ENCODE results near the gene ZNF487. TPM values are rescaled to one million over a fixed set of nuclear protein-coding genes. Genes with fewer than 3 reads are reported as not detected.

ZNF487 gene
- total RNA-seq, 2 donors from 2014 or later, result 8.6 to 19.6 TPM

DNA sequence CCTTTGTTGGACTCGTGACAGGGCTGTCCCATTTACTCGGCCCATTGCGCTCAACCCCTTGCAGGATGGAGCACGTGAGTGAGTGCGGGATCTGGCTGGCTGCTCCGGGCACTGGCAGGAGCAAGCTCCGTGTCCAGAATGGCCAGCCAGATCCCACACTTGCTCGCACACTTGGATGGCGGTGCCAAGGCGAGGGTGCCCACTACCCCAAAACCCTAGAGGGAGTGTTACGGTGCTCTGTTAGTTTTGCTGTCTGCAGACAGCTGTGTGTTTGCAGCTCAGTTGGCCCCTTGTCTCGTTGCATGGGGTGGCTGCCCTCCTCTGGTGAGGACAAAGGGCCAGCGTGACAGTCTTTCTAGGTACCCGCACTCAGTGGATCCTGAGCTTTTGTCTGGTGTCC, 34.2 kb downstream of the ZNF487 start:
- no peaks in the 10 kb centered on the region for H3K9me3 ChIP-seq
- no peaks in the 10 kb centered on the region for H3K4me1 ChIP-seq (ENCODE audit: control insufficient read depth in 1 of 2, low read depth in 2 of 2)
- no peak for ATAC-seq (ENCODE audit: insufficient number of reproducible peaks, low FRiP score, low read depth)
- no peak for DNase-seq (ENCODE audit: low spot score)
- H3K36me3 ChIP-seq, result no peaks in the 10 kb centered on the region
- TF ChIP-seq, protein P1, sequence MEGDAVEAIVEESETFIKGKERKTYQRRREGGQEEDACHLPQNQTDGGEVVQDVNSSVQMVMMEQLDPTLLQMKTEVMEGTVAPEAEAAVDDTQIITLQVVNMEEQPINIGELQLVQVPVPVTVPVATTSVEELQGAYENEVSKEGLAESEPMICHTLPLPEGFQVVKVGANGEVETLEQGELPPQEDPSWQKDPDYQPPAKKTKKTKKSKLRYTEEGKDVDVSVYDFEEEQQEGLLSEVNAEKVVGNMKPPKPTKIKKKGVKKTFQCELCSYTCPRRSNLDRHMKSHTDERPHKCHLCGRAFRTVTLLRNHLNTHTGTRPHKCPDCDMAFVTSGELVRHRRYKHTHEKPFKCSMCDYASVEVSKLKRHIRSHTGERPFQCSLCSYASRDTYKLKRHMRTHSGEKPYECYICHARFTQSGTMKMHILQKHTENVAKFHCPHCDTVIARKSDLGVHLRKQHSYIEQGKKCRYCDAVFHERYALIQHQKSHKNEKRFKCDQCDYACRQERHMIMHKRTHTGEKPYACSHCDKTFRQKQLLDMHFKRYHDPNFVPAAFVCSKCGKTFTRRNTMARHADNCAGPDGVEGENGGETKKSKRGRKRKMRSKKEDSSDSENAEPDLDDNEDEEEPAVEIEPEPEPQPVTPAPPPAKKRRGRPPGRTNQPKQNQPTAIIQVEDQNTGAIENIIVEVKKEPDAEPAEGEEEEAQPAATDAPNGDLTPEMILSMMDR (IDR thresholded peaks at IDR 0.05), result no peak
- no peaks in the 10 kb centered on the region for H3K27me3 ChIP-seq (replicated peaks; ENCODE audit: insufficient read depth)
- H3K27ac ChIP-seq, result no peak overlapping the region
- H3K4me3 ChIP-seq, result no peak overlapping the region

DNA sequence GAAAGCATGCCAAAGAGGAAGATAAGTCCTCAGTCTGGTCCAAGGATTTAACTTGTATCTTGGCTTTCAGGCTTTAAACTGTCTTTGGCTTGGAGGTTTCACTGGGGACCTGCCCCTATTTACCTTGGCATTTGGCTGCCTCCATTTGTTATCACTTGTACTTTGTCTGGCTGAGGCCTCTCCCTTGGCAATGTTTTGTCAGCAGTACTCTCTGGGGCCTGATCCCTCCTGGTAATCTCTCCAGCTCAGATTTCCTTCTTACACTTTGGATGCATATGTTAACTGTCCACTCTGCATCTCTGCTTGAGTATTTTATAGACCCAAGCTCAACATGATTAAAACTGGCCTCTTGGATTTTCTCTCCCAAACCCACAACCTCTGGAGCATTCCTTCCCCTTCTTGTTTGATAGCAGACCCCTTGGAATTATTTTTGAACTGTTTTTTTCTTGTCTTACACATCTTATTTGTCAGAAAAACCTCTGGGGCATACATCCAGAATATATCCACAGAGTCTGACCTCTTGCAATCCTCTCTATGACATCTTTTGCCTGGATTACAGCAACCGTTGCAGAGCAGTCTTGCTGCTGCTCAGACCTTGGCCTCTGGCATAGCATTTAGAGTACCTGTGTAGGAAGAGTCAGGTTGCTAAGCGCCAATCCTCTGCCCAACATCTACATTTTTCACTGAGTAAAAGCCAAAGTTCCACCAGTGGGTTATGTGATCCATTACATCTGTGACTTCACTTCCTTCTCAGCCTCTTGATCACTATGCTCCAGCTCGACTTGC, 35.2 kb downstream of the ZNF487 start:
- ATAC-seq (ENCODE audit: insufficient number of reproducible peaks, low FRiP score, low read depth) (no peak), DNase-seq (ENCODE audit: low spot score) (no peak)
- Histone ChIP-seq H3K9me3 (no peaks in the 10 kb centered on the region), H3K27me3 (replicated peaks; ENCODE audit: insufficient read depth) (no peaks in the 10 kb centered on the region), H3K27ac (no peak overlapping the region), H3K4me1 (ENCODE audit: control insufficient read depth in 1 of 2, low read depth in 2 of 2) (no peaks in the 10 kb centered on the region), H3K36me3 (no peaks in the 10 kb centered on the region), H3K4me3 (no peak overlapping the region)
- TF ChIP-seq, protein P1 (IDR thresholded peaks at IDR 0.05), result no peak

DNA sequence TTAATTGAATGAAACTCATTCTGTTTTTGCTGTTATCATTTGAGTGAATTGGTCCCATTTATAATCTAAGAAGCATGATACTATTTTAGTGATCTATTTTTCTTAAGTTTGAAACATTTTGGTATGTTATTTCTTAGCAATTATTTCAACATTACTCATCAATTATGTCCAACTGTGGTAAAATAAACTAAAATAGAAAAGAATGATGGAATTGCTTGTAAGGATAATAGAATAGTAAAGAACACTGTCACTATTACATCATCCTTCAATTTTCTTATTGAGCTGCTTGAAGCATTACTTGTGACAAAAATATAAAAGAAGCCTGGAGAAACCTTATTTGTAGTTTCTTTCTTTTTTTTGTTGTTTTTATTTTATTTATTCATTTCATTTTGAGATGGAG, 42.4 kb downstream of the ZNF487 start:
- TF ChIP-seq, protein P1 (IDR thresholded peaks at IDR 0.05), result no peak
- H3K9me3 ChIP-seq, result peaks cover 24% of the 10 kb centered on the region
- ATAC-seq (ENCODE audit: insufficient number of reproducible peaks, low FRiP score, low read depth) (no peak), DNase-seq (ENCODE audit: low spot score) (no peak)
- no peak overlapping the region for H3K27ac ChIP-seq
- H3K36me3 ChIP-seq, result peaks cover 9% of the 10 kb centered on the region
- no peaks in the 10 kb centered on the region for H3K4me1 ChIP-seq (ENCODE audit: control insufficient read depth in 1 of 2, low read depth in 2 of 2)
- no peaks in the 10 kb centered on the region for H3K27me3 ChIP-seq (replicated peaks; ENCODE audit: insufficient read depth)
- H3K4me3 ChIP-seq, result no peak overlapping the region

DNA sequence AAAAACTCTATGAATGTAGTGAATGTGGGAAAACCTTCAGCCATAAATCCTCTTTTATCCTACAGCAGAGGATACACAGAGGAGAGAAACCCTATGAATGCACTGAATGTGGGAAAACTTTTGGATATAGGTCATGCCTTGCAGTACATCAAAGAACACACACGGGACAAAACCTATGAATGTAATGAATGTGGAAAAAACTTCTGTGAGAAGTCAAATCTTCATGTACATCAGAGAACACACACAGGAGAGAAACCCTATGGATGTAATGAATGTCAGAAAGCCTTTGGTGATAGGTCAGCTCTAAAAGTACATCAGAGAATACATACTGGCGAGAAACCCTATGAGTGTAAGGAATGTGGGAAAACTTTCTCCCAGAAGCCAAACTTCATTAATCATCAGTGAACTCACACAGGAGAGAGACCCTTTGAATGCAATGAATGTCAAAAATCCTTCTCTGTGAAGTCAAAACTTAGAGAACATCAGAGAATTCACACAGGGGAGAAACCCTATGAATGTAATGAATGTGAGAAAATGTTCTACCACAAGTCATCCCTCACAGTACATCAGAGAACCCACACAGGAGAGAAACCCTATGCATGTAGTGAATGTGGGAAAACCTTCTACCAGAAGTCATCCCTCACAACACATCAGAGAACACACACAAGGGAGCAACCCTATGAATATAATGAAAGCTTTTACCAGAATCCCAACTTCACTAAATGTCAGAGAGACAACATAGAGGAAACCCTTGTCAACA, 45.6 kb downstream of the ZNF487 start:
- H3K9me3 ChIP-seq, result peaks cover 34% of the 10 kb centered on the region
- no peaks in the 10 kb centered on the region for H3K27me3 ChIP-seq (replicated peaks; ENCODE audit: insufficient read depth)
- H3K4me3 ChIP-seq, result no peak overlapping the region
- ATAC-seq (ENCODE audit: insufficient number of reproducible peaks, low FRiP score, low read depth) (no peak), DNase-seq (ENCODE audit: low spot score) (no peak)
- H3K27ac ChIP-seq, result no peak overlapping the region
- peaks cover 9% of the 10 kb centered on the region for H3K36me3 ChIP-seq
- no peaks in the 10 kb centered on the region for H3K4me1 ChIP-seq (ENCODE audit: control insufficient read depth in 1 of 2, low read depth in 2 of 2)
- TF ChIP-seq, protein P1 (IDR thresholded peaks at IDR 0.05), result no peak

DNA sequence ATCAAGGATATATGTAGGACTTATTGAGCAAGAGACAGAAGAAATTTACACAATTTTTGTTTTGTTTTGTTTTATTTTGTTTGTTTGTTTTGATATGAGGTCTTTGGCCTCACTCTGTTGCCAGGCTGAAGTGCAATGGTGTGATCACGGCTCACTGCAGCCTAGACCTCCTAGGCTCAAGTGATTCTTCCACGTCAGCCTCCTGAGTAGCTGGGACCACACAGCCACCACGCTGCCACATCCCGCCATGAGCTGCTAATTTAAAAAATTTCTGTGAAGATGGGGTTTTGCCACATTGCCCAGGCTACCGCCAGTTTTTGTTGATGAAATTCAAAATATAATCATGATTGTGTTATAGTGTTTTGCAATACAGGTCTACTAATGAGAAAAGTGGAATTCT, 54.9 kb downstream of the ZNF487 start:
- no peaks in the 10 kb centered on the region for H3K4me1 ChIP-seq (ENCODE audit: control insufficient read depth in 1 of 2, low read depth in 2 of 2)
- peaks cover 2% of the 10 kb centered on the region for H3K9me3 ChIP-seq
- no peak for ATAC-seq (ENCODE audit: insufficient number of reproducible peaks, low FRiP score, low read depth)
- DNase-seq (ENCODE audit: low spot score), result no peak
- H3K27ac ChIP-seq, result no peak overlapping the region
- TF ChIP-seq, protein P1 (IDR thresholded peaks at IDR 0.05), result no peak
- no peaks in the 10 kb centered on the region for H3K27me3 ChIP-seq (replicated peaks; ENCODE audit: insufficient read depth)
- H3K4me3 ChIP-seq, result no peak overlapping the region
- H3K36me3 ChIP-seq, result no peaks in the 10 kb centered on the region
